GM13976 (cell line): Measurements from ENCODE around the gene HIVEP3.

Source experiments
- DNase-seq: peaks from one replicate; pipeline ENCODE4 v3.0.0; 2012; ENCODE audit warnings: low spot score
- in situ Hi-C: fragments of 300-500 bp; cut with MboI; formaldehyde crosslinking; loops from one replicate; pipeline ENCODE4 v1.12.0; 2022; ENCODE audit warnings: low sequenced_read_pairs, mixed read lengths, inconsistent platforms; ENCODE audit not compliant: unreplicated experiment
- TF ChIP-seq, protein P1 (sequence below): IDR thresholded peaks from 2 replicates; pipeline ENCODE4 v1.5.1; 2012; ENCODE audit warnings: borderline replicate concordance, mild to moderate bottlenecking; ENCODE audit not compliant: insufficient read depth; ENCODE audit errors: extremely low read depth, missing control alignments, control extremely low read depth

HIVEP3 gene

DNA sequence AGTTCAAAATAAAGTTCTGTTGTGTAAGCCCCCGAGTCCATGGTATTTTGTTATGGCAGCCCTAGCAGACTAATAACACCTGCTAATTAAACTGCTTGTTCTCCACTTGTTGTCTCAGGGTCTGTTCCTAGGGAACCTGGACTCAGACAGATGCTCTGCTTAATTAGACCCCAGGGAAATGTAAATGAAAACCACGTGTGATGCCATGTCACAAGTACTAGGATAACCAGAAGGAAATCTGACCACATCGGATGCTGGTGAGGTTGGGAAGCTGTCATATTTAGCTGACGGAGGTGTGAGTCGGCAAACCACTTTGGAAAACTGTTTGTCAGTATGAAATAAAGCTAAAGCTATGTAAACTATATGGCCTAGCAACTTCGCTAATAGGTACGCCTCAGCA lies 453.8 kb downstream of the HIVEP3 start:
- DNase-seq: no peak
- TF ChIP-seq, protein P1, sequence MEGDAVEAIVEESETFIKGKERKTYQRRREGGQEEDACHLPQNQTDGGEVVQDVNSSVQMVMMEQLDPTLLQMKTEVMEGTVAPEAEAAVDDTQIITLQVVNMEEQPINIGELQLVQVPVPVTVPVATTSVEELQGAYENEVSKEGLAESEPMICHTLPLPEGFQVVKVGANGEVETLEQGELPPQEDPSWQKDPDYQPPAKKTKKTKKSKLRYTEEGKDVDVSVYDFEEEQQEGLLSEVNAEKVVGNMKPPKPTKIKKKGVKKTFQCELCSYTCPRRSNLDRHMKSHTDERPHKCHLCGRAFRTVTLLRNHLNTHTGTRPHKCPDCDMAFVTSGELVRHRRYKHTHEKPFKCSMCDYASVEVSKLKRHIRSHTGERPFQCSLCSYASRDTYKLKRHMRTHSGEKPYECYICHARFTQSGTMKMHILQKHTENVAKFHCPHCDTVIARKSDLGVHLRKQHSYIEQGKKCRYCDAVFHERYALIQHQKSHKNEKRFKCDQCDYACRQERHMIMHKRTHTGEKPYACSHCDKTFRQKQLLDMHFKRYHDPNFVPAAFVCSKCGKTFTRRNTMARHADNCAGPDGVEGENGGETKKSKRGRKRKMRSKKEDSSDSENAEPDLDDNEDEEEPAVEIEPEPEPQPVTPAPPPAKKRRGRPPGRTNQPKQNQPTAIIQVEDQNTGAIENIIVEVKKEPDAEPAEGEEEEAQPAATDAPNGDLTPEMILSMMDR: no peak
- in situ Hi-C loops: no loop called here

DNA sequence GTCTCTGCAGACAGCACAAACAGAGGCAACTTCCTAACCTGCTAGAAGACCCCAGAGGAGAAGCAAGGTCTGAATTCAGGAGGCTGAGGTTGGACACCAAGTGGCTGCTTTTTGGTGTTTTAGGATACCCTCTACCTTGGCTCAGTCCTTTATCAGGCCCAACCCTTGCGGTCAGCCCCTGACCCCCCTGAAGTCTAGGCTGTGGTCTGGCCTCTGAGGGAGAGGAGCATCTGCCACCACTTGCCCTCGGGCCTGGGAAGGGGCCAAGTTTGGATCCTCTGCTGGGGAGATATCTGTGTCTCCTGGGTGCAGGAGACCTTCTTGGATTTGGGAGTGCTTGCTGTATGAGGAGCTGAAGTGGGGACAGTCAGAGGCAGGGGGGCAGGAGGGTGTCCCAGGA lies 455.2 kb downstream of the HIVEP3 start:
- TF ChIP-seq, protein P1: no peak
- in situ Hi-C loops: no loop called here
- DNase-seq: no peak

DNA sequence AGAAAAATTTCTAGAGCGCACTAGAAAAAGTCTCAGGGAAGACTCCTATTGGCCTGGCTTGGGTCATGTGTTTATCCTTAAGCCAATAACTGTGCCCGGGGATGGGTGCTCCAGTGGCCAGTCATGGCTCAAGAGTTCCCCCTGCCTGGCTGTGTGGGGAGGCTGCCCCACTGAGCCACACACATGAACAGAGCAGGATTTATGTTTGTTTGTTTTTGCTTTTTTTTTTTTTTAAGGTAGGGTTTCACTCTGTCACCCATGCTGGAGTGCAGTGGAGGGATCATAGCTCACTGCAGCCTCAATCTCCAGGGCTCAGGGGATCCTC lies 456.1 kb downstream of the HIVEP3 start:
- in situ Hi-C loops: no loop called here
- DNase-seq: no peak
- TF ChIP-seq, protein P1: no peak

DNA sequence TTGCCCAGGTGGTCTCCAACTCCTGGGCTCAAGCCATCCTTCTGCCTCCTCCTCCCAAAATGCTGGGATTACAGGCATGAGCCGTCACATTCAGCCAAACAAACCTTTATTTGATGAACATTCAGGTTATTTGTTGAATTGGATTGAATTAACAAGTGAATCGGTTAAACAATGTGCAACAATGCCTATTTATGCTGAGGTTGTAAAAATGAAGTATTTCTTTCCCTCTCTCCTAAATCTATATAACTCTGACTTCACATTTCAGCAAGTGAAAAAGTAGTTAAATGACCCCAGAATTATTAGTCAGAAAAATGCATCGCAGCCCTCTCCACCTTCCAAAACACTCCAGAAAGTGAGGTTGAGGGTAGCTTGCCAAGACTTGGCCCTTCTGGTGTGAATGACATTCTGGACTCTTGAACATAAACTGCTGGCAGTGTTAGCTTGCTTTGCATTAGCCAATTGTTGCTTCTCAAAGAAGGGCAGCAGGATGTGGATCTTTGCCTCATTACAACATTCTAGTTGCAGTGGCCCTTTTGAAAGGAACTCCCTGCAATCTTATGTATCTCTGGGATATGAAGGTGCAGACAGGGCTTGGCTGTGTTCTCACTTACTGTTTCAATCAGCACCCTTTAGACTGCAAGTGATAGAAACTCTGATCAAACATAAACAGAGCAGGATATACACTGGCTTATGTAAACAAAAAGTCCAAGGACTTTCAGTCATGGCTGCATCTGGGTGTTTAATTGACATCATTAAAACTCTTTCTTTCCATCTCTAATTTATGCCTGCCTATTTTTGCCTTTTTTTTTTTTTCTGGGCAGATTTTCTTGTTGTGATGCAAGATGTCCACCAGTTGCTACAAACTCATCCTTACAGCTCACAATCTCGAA lies 456.7 kb downstream of the HIVEP3 start:
- TF ChIP-seq, protein P1: no peak
- in situ Hi-C loops: no loop called here
- no peak for DNase-seq

DNA sequence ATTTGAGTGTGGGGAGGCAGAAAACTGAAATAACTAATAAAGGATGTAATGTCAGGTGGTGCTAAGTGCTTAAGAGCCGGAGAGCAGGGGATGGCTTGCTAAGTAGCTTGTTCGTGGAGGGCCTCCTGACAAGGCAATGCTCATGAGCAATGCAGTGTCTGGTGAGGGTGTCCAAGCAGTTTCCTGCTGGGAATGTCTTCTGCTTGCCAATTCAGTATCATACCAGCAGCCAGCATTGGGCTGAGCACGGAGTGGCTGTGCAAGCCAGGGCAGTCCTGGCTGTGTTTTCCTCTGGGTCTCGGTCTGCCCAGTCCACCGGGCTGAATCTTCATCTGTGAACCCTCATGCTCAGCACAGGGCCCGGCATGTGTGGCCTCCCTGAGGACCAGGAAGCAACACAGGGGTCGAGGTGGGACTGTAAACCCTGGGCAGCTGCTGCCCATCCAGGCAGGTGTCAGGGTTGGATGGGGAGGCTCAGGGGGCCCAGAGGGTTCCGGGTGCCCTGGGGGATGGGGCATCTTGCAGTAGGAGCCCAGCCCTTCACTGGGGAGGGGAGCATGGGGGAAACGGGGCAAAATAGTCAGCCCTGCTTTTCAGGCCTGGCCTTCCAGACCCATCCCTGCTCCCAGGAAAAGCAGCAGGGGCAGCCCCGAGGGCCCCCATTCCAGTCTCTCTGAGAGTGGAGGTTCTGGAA lies 461.7 kb downstream of the HIVEP3 start:
- DNase-seq: no peak
- in situ Hi-C loops: no loop called here
- TF ChIP-seq, protein P1: no peak
